ENCODE data around the gene HAGH.

Gene HAGH

GRCh38 chr16:1779741-1780676 lies 46.6 kb downstream of the HAGH start:
- H3K4me1 ChIP-seq (ENCODE audit: control insufficient read depth, low read length) = peaks cover 16% of the 10 kb centered on the region
- TF ChIP-seq, protein P1, sequence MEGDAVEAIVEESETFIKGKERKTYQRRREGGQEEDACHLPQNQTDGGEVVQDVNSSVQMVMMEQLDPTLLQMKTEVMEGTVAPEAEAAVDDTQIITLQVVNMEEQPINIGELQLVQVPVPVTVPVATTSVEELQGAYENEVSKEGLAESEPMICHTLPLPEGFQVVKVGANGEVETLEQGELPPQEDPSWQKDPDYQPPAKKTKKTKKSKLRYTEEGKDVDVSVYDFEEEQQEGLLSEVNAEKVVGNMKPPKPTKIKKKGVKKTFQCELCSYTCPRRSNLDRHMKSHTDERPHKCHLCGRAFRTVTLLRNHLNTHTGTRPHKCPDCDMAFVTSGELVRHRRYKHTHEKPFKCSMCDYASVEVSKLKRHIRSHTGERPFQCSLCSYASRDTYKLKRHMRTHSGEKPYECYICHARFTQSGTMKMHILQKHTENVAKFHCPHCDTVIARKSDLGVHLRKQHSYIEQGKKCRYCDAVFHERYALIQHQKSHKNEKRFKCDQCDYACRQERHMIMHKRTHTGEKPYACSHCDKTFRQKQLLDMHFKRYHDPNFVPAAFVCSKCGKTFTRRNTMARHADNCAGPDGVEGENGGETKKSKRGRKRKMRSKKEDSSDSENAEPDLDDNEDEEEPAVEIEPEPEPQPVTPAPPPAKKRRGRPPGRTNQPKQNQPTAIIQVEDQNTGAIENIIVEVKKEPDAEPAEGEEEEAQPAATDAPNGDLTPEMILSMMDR (IDR thresholded peaks at IDR 0.05; ENCODE audit: low read depth, low read length, poor library complexity, severe bottlenecking) = no peak
- no peak for TF ChIP-seq EZH2phosphoT487 (IDR thresholded peaks at IDR 0.05; ENCODE audit: borderline replicate concordance, low read length)
- H3K9me2 ChIP-seq (replicated peaks; ENCODE audit: control insufficient read depth, low read length) = no peaks in the 10 kb centered on the region
- peaks cover 35% of the 10 kb centered on the region for H3K36me3 ChIP-seq (ENCODE audit: control insufficient read depth, low read length)
- no peaks in the 10 kb centered on the region for H3K27me3 ChIP-seq (ENCODE audit: control insufficient read depth, low read length)
- H3K9me3 ChIP-seq (ENCODE audit: control insufficient read depth, insufficient read depth, low read length) = no peaks in the 10 kb centered on the region
- H3K27ac ChIP-seq (ENCODE audit: low read depth, low read length) = no peak overlapping the region
- H4K20me1 ChIP-seq (ENCODE audit: control insufficient read depth, insufficient read depth, low read depth, low read length) = 0 out of 2 replicates have a peak, but pooled peaks cover 5% of the 10 kb centered on the region
- H3K79me2 ChIP-seq (ENCODE audit: control insufficient read depth, low read length) = peaks cover 39% of the 10 kb centered on the region
- H3K4me2 ChIP-seq (ENCODE audit: low read length) = no peak overlapping the region
- H3F3A ChIP-seq (ENCODE audit: control insufficient read depth, insufficient read depth) = no peaks in the 10 kb centered on the region
- no peak overlapping the region for H3K4me3 ChIP-seq (ENCODE audit: low read length)

GRCh38 chr16:1779234-1779701 lies 47.4 kb downstream of the HAGH start:
- Histone ChIP-seq H3K9me3 (ENCODE audit: control insufficient read depth, insufficient read depth, low read length) (no peaks in the 10 kb centered on the region), H3K27ac (ENCODE audit: low read depth, low read length) (no peak overlapping the region), H4K20me1 (ENCODE audit: control insufficient read depth, insufficient read depth, low read depth, low read length) (0 out of 2 replicates have a peak, but pooled peaks cover 5% of the 10 kb centered on the region), H3K79me2 (ENCODE audit: control insufficient read depth, low read length) (peaks cover 39% of the 10 kb centered on the region), H3K4me3 (ENCODE audit: low read length) (no peak overlapping the region), H3K27me3 (ENCODE audit: control insufficient read depth, low read length) (no peaks in the 10 kb centered on the region), H3K4me2 (ENCODE audit: low read length) (no peak overlapping the region), H3K9me2 (replicated peaks; ENCODE audit: control insufficient read depth, low read length) (no peaks in the 10 kb centered on the region), H3K4me1 (ENCODE audit: control insufficient read depth, low read length) (peaks cover 23% of the 10 kb centered on the region), H3F3A (ENCODE audit: control insufficient read depth, insufficient read depth) (no peaks in the 10 kb centered on the region), H3K36me3 (ENCODE audit: control insufficient read depth, low read length) (peaks cover 40% of the 10 kb centered on the region)
- TF ChIP-seq, protein P1 (IDR thresholded peaks at IDR 0.05; ENCODE audit: low read depth, low read length, poor library complexity, severe bottlenecking) = no peak
- no peak for TF ChIP-seq EZH2phosphoT487 (IDR thresholded peaks at IDR 0.05; ENCODE audit: borderline replicate concordance, low read length)

GRCh38 chr16:1778200-1779179 lies 48.1 kb downstream of the HAGH start:
- no peaks in the 10 kb centered on the region for H3K9me2 ChIP-seq (replicated peaks; ENCODE audit: control insufficient read depth, low read length)
- no peak overlapping the region for H3K4me3 ChIP-seq (ENCODE audit: low read length)
- TF ChIP-seq, protein P1 (IDR thresholded peaks at IDR 0.05; ENCODE audit: low read depth, low read length, poor library complexity, severe bottlenecking) = no peak
- TF ChIP-seq EZH2phosphoT487 (IDR thresholded peaks at IDR 0.05; ENCODE audit: borderline replicate concordance, low read length) = no peak
- peaks cover 39% of the 10 kb centered on the region for H3K79me2 ChIP-seq (ENCODE audit: control insufficient read depth, low read length)
- H3K27ac ChIP-seq (ENCODE audit: low read depth, low read length) = no peak overlapping the region
- H3F3A ChIP-seq (ENCODE audit: control insufficient read depth, insufficient read depth) = no peaks in the 10 kb centered on the region
- H3K27me3 ChIP-seq (ENCODE audit: control insufficient read depth, low read length) = no peaks in the 10 kb centered on the region
- no peaks in the 10 kb centered on the region for H4K20me1 ChIP-seq (ENCODE audit: control insufficient read depth, insufficient read depth, low read depth, low read length)
- H3K36me3 ChIP-seq (ENCODE audit: control insufficient read depth, low read length) = peaks cover 41% of the 10 kb centered on the region
- peaks cover 21% of the 10 kb centered on the region for H3K4me1 ChIP-seq (ENCODE audit: control insufficient read depth, low read length)
- no peak overlapping the region for H3K4me2 ChIP-seq (ENCODE audit: low read length)
- no peaks in the 10 kb centered on the region for H3K9me3 ChIP-seq (ENCODE audit: control insufficient read depth, insufficient read depth, low read length)

Measured in DOHH2 (cell line).